Thyroid gland (tissue), 4 donors: ENCODE data around the gene PDPK1.

Source experiments
- CTCF ChIP-seq, 6 experiments: fragments of 200-600 bp in 3 of 6; fragments of 450-650 bp in 3 of 6; sonication (generic) in 3 of 6; IDR thresholded peaks; one replicate each; pipeline ENCODE4 v1.5.1; 2016 to 2019; ENCODE audit warnings: antibody characterized with exemption in 6 of 6, mild to moderate bottlenecking in 2 of 6, inconsistent platforms in 1 of 6, moderate library complexity in 1 of 6
- POLR2A ChIP-seq, 2 donors: fragments of 450-650 bp; IDR thresholded peaks; one replicate each; pipeline ENCODE4 v1.6.1; 2017; ENCODE audit warnings: antibody characterized with exemption in 2 of 2, mild to moderate bottlenecking in 2 of 2, moderate library complexity in 1 of 2

- TF ChIP-seq CTCF (IDR thresholded peaks at IDR 0.05) (no peak), POLR2A (IDR thresholded peaks at IDR 0.05) (no peak)
These were observed 14.0 kb upstream of the PDPK1 start for GRCh38 chr16:2523801-2524231.
